HG03571 (cell line): ENCODE measurements around the gene KCNK3.
"Not testable (repeated sequence)": the region's sequence is repeated elsewhere in the genome, so short reads cannot be mapped to it uniquely, and the experiment has no call there.

Experiments used
- ATAC-seq: cut with Tn5 transposase; IDR thresholded peaks from one replicate; pipeline ENCODE4 v1.9.1; 2021; ENCODE audit not compliant: unreplicated experiment

Gene KCNK3

DNA sequence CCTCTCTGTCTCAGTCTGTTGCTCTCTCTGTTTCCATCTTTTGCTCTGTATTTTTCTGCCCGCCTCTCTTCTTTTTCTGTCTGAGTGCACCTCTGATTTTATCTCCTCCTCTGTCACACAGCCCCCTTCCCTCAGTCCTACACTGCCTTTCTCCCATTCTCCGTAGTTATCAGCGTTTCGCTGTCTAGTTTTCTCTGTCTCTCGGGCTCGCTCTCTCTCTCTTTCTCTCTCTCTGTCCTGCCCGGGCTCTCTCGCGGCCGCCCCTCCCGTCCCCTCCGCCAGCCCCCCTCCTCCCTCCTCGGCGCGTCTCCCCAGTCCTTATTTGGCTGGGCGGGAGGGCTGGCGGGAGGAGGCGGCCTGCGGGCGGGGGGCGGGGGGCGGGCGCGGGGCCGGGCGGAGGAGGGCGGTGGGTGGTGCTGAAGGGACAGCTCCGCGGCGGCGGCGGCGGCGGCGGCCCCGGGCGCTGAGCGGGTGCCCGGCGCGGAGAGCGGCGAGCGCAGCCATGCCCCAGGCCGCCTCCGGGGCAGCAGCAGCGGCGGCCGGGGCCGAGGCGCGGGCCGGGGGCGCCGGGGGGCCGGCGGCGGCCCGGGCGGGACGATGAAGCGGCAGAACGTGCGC is at the start of gene KCNK3:
TSS of gene KCNK3 (plus strand) at position 444 of the 618 bp plus-strand sequence. CDS start at position 598, 154 bp downstream.
- no peak for ATAC-seq

DNA sequence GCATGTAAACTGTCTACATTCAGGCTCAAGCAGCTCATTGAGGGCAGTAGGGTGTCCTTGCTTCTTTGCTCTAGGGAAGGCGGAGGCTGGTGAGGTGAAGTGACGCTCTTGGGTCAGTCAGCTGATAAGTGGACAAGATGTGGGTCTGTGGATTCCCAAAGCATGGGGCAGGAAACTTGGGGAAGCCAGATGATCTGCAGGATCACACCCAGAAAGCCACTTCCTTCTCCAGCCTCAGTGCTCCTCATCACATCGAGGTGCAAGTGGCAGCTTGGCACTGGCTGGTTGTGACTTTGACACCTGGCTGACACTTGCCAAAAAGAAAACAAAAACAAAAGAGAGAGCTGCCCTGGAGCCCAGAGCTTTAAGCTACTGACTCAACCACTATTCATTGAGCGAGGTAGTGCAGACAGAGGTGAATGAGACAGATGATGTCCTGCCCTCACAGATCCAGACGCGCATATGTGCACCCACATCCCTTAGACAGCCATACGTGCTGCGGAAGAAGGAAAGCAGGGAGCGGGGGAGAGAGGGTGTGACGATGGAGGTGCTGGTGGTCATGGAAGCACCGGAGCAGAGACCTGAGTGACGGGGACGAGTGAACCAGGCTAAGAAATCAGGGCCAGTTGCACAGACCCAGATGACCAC is 48.2 kb upstream of the KCNK3 start:
- no peak for ATAC-seq

DNA sequence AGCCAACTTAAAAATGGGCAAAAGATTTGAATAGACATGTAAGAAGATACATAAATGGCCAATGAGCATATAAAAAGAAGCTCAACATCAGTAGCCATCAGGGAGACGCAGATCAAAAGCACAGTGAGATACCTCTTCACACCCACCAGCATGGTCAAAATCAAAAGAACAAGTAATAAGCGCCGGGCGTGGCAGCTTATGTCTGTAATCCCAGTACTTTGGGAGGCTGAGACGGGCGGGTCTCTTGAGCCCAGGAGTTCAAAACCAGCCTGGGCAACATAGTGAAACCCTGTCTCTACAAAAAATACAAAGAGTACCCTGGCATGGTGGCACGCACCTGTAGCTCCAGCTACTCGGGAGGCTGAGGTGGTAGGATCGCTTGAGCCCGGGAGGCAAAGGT is 46.8 kb upstream of the KCNK3 start:
- no peak for ATAC-seq

DNA sequence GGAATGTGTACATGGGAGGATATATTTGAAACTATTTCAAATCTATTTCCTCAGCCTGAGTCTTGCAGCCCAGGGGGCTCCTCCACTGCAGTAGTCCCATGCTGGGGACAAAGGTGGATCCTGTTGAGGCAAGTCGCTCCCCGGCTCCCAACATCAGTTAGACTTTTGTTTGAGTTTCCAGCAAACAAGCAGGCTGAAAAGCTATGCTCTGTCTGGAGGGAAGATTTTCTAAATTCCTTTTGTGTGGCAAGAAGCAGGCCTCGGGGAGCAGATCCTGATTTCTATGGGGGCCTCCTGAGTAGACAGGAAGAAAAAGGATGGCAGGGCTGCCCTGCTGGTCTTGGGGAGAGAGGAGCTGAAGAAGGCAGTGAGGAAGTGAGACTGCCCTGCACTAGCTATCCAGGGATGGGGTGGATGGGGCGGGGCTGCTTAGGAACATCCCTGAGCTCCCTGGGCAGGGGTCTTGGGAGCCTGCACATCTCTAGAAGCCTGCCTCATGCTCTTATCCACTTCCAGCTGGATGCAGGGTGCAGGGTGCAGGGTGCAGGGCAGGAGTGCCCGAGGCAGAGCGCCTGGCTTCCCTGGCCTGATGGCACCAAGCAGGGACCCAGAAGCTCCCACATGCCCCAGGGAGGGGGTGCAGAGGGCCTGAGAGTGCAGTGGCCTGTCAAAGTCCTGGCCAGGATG is 45.4 kb upstream of the KCNK3 start:
- ATAC-seq = no peak

DNA sequence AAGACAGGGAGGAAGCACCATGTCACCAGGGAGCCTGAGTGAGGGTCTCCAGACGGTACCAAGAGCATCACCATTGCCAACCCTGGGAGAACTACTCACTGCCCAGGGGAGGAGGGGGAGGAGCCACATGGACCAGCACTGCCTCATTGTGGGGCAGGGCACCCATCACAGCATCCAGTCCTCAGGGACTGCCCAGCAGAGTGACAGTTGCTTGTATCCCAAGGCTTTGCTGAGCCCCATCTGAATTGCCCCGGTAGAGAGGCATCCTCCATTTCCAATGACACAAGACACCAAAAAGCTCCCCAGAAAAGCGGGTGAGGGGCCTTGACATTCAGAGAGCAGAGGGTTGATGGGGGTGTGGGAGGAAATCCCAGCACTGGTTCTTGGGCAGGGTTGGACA is 44.5 kb upstream of the KCNK3 start:
- ATAC-seq = no peak

DNA sequence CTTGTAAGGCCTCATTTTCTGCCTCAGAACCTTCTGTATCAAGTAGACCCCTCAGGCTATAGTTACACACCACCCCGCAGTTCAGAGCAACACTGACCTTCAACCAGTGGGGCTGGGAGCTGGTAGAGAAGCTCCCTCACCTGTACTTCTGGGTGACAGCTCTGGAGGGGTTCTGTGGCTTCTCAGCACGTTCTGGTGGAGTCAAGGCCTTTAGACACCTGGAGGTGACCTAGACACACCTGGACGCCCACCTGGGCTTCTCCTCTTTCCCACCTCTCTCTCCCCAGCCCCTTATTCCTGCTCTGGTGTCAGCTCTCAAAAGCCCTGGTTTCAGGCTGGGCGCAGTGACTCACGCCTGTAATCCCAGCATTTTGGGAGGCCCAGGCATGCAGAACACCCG is 44.0 kb upstream of the KCNK3 start:
- ATAC-seq = no peak

DNA sequence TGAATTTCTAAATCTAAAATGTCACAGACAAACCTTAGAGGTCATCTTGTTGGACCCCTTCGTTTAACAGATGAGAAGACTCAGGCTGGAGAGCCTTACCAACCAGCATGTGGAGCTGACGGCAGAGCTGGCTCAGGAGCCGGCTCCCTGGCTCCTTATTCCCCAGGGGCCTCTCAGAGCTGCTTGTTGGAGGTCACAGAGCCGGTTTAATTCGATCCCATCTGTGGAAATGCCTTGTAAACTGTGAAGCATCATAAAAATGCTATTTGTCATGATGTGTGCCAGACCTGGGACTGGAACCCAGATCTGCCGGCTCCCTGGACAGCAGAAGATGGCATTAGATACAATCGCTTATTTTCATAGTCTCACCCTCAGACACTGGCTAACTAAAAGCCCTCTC is 43.2 kb upstream of the KCNK3 start:
- no peak for ATAC-seq

DNA sequence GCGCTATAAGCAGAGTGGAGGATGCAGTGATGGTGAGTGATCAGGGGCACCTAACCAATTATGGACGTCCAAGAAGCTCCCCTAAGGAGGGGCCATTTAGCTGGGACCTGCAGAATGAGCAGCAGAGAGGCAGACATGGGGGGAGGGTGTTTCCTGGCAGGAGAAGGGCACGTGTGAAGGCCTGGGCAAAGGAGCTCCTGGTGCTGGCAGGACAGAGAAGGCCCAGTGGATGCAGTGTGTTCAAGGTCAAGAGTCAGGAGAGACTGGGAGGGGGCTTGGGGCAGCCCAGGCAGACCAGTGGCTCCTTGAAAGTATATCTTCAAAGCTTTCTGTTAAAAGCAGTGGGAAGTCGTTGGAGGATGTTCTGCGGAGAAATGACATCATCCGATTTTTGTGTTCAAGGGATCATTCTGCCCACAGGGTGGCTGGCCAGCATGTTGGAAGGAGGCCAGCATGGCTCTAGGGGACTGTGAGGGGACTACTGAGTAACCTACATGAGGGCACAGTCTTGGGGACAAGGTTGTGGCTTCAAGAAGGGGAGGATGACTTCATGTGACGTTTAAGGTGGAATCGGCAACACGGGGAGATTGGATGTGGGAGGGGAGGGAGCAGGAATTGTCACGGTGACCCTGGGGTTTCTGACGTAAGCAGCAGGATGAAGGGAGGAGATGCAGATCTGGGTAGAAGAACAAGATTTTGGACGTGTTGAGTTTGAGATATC is 42.4 kb upstream of the KCNK3 start:
- ATAC-seq = no peak

DNA sequence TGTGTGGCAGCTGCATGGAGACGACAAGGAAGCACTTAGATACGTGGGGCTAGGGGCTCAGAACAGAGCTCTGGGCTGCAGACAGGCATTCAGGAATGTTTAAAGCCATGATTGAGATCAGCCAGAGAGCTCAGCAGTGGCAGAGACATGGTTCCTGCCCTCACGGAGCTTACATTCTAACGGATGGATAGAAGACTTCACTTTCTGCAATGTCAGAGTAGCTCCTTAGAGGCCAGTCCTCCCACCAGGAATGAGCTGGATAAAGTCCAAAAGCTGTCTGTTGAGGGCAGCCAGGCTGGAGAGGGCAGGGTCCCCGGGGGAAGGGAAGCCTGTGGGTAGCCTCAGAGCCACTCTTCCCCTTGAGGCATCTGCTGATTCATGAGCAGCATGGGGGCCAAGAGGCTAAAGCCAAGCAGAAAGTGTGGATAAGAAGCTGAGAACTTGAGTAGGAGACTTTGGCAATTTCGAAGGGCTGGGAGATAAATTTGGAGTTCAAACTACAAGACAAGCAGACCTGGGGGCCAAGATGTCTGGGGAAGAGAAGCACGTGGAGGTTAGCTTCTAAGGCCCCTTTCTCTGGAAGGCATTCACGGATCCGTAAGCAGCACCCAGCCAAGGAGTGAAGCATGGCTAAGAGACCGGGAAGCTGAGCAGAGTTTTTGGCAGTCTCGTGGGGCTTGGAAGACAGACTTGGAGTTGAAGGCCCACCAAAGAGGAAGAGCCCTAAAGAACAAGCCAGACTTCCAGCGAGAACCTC is 41.6 kb upstream of the KCNK3 start:
- no peak for ATAC-seq

DNA sequence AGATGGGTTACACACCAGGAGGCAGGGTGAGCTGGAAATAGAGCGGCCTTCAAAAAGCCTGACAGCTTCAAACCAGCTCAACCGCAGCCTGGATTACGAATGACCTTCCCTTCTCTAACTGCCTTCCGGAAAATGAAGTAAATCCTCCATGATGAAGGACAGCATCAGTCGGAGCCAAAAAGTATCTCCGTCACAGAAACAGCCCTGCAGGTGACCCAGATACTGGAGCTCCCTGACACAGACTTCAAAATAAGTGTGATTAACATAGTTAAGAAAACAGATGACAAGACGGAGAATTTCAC is 41.1 kb upstream of the KCNK3 start:
- no peak for ATAC-seq

DNA sequence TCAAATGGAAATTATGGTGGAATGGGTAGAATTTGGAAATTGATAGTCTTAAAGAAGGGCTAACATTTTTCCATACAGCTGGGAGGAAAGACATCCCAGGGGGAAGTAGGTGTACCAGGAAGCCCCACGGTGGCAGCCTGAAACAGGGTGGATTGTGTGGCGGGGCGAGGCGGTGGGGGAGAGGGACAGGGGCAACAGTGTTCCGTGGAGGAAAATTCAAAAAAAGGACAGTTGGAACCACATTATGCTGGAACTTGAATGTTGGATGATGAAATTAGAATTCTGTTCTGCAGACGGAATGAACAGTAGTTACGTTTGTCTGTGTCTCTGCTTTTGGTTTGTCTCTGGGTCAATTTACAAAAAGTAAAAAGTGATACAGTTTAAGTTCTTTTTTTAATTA is 40.7 kb upstream of the KCNK3 start:
- no peak for ATAC-seq

DNA sequence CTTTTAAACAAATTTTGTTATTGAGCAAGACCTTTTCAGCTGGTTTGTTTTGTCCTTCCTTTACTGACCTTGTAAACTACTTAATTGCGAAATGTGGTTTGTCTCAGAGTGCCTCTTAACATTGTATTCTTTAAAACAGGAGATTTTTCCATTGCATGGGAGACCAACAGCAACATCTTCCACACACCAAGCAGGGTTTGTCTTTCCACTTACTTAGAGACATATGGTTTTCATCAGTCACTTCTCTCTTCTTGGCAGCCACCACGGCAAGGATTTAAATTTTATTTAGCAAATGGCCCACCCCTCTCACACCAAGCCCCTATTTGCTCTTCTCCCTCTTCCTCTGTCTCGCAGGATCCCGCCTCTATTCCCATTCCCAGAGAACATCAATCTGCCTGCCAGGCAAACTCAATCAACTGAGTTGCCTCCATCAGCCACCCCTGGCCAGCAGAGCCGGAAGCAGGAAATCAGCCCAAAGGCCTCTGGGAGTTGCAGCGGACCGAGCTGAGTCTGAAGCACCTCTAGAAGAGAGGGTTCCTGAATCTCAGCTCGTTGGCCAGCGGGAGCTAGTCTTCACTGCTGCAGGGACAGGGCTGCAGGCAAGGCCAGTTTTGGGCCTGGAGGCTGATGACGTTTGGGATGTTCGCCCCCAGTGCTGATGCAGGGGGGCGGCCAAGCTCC is 40.0 kb upstream of the KCNK3 start:
- no peak for ATAC-seq

DNA sequence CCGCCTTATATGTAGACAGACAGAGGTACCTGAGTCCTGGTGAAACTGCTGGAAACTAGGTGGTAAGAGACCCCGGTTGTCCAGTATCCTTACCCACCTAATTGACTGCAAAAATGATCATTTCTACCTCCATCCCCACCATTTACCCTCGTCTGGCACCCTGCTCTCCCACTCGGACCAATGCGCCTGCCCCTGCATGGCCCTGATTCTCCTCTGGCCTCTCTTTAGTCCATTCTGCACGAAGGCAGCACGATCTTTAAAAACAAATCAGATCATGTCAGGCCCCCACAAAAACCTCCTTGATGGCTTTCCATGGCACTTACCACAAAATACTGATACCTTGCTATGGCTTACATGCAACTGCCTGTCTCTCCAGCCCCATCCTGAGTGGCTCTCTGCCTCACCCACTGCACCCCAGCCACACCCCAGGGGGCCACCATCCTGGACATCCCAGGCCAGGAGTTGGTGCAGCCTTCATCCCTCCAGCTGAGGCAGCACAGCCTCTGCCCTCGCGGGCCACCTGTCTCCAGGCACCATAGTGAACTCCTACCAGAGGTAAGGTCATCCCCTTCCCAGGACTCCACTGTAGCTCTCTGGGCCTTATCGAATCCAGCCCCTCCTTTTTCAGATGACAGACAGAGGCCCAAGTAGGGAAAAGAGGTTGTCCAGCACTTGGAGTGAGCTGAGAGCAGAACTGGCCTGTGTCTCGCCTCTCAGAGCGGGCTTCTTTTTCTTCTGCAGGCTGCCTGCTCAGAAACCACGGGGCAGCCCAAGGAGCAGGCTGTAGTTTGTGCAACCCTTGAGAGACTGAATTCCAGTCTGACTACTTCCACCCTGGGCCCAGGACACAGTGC is 39.1 kb upstream of the KCNK3 start:
- no peak for ATAC-seq

DNA sequence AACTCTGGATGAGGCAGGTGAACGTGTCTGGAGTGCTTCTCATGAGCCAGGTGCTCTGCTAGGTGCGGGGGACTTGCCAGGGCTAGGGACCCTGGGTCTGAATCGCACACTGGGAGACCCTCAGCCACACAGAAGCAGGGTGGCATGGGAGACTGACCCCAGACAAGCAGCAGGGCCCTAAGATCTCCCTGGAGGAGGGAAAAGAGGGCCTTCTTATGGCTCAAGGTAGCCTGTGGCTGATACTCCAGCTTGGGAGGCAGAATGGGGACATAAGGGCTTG is 38.5 kb upstream of the KCNK3 start:
- ATAC-seq = no peak

DNA sequence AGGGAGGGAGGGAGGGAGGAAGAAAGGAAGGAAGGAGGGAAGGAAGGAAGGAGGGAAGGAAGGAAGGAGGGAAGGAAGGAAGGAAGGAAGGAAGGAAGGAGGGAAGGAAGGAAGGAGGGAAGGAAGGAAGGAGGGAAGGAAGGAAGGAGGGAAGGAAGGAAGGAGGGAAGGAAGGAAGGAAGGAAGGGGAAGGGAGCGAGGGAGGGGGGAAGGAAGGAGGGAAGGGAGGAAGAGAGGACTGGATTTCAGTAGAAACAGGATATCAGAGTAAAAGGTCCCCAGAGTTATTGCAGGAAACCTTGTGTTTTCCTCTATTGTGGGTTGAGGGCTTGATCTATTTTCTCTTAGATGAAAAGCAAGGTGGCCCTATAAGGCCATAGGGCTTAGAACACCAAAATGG is 37.4 kb upstream of the KCNK3 start:
- not testable (repeated sequence) for ATAC-seq

DNA sequence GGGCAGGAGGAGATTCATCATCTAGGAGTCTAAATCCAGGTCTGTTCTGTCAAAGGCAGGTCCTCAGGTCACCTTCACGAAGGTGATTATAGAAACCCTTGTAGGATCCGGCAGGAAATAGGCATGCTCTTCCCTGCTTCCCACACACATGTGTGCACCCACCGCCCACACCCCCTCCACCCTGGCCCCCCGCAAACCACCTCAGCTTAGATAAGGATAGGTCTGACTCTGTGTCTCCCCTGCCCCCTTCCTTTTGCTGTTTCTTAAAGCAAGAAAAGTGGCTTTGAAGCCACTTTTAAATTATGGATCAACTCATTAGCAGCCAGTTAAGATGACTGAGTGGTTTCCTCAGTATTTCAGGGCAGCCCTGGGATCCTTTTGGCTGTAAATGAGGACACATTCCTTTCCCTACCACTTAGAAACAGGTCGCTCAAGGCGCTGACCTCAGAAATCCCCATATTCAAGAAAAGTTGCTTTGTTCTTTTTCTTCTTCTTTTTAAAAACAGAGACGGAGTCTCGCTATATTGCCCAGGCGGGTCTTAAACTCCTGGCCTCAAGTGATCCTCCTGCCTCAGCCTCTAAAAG is 36.8 kb upstream of the KCNK3 start:
- no peak for ATAC-seq

DNA sequence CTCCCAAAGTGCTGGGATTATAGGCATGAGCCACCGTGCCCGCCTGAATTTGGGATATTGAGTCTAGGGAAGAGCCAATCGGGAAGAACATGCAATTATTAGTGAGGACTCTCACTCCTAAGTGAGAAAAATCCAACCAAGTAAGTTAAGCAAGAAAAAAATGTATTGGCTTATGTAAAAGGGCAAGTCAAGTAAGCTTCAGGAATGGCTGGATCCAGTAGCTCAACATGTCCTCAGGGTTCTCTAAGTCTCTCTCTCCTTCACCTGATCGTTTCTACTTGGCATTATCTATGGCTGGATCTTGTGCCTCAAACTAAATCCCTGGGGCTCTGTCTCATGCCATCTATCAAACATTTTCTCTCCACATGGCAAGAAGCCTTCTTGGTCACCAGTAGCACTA is 35.3 kb upstream of the KCNK3 start:
- no peak for ATAC-seq

DNA sequence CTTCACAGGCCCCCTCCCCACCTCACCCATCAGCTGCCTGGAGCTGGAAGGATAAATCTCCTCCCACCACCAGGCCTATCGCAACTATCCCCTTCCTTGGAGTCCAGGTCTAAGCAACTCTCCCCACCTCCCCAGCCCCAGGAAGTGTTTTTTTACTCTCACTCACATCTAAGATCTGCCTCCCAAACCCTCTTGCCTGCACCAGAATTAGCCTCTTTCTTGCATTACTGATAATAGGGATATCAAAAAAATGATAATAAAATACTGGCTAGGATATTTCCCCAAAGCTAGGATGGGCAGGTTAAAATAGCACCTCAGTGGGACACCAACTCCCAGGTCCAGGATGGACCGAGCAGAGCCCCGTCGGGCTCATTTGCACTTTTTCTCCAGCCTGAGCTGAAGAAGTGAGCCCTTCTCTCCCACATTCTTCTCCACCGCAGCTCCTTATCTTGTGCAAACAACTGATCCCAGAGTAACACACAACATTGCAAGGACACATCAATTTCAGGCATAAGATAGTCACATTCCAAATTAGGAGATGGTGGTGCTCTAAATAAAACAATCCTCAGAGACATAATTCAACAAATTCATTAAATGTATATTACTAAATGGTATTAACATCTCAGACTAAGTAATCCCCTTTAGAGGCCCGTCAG is 33.7 kb upstream of the KCNK3 start:
- no peak for ATAC-seq

DNA sequence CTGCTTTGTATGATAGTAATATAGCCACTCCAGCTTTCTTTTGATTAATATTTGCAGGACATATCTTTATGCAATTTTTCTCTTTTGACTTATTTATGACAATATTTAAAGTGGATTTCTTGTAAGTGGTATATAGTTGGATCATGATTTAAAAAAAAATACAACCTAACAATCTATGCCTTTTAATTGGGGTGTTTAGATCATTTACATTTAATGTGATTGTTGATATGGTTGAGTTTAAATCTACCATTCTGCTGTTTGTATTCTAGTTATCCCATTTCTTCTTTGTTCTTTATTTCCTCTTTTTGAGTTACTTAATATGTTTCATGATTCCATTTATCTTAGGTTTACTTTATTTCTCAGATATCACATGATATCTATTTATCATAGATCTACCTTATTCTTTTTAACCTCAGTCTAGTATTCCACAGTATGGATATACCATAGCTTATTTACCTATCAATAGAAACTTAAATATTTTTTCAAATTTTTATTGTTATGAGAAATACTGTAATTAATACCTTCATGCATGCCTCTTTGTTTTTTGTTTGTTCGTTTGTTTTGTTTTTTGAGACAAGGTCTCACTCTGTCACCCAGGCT is 32.1 kb upstream of the KCNK3 start:
- no peak for ATAC-seq
